GM21723 (cell line): ENCODE measurements around the gene DYDC2.
"Not testable (repeated sequence)": the region's sequence is repeated elsewhere in the genome, so short reads cannot be mapped to it uniquely, and the experiment has no call there.

Experiments used
- ATAC-seq: cut with Tn5 transposase; IDR thresholded peaks from one replicate; pipeline ENCODE4 v1.9.1; 2021; ENCODE audit warnings: mild to moderate bottlenecking, moderate library complexity; ENCODE audit not compliant: unreplicated experiment

The DYDC2 gene

GRCh38 chr10:80356563-80356988 is at the start of gene DYDC2, which contains the start of gene DYDC1:
DYDC2 (plus strand) TSS chr10:80356781; CDS start chr10:80362444, 5,663 bp downstream.
DYDC1 (minus strand) TSS chr10:80356755; CDS start chr10:80352601, 4,154 bp downstream.
- no peak for ATAC-seq

GRCh38 chr10:80313523-80313922 is 43.1 kb upstream of the DYDC2 start:
- no peak for ATAC-seq

GRCh38 chr10:80315391-80315790 is 41.2 kb upstream of the DYDC2 start:
- no peak for ATAC-seq

GRCh38 chr10:80318742-80319141 is 37.8 kb upstream of the DYDC2 start:
- ATAC-seq: no peak

DNA sequence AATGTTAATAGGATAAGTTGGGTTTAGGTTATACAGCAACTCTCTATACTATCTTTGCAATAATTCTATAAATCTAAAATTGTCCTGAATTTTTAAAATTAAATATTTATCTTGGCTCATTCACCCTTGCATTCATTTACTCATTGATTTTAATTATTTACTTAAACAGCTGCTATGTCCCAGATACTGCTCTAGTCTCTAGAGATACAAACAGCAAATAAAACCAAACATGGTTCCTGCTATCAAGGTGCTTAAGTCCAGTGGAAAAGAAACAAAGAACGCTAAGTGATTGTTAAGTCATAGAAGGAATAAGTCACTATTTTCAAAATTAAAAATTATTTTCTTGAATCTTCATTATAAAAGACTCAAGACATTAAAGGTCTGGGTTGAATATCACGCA is 37.3 kb upstream of the DYDC2 start:
- no peak for ATAC-seq

DNA sequence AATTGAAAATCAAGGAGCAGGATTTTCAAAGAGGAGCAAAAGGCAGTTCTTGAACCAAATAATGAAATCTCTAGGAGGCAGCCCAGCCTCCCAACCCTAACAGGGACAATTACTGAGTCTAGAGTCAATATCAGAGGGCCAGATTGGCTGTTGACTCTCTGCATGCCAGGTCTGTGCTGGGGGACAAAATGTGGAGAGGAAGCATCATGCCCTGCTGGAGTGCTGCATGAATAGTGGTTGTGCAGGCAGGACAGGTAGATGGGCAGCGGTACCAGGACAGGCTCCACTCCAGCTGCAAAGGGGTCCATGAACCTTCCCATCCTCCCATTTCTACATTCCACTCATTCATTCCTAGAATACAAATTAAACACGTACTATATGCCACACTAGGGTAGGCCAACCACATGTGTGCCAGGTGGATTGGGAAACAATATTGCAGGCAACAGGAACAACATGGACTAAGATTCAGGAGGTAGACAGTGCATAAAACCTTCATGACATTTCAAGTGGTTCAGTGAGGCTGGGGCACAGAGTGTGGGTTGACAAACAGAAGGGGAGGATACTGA is 36.8 kb upstream of the DYDC2 start:
- no peak for ATAC-seq

DNA sequence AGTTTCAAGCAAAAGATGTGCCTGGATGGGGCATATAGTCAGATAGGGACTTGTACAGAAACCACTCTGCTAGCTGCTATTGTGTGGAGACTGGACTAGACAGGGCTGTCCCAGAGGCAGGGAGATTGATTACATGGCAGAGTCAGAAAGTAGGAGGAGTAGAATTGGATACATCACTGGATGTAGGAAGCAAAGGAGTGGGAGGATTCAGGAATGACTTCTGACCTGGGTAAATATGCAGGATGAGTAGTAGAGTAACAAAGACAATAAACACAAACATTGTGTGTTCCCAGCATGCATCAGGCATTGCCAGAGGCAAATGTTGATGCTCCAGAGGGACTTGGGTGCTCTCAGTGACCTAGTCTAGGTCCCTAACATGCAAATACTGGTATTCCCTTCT is 36.2 kb upstream of the DYDC2 start:
- ATAC-seq: no peak

DNA sequence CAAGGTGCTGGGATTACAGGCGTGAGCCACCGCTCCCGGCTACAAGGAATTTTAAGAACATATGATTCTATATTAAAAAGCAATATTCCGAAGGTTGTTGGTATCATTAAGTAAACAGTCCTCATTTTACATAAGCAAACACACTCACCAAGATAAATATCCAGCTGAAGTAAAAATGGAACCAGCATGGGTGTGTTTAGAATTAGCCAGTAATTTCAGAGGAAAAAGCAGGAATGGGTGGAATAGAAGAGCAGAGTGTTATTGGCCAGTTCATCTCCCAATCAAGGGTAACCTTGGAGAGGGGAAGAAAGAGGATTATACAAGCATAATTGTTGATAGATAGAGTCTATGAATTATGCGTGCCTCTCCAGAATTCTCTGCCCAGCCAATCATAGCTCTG is 35.4 kb upstream of the DYDC2 start:
- no peak for ATAC-seq

GRCh38 chr10:80322158-80322557 is 34.4 kb upstream of the DYDC2 start:
- ATAC-seq: no peak

GRCh38 chr10:80322711-80323110 is 33.9 kb upstream of the DYDC2 start:
- no peak for ATAC-seq

- no peak for ATAC-seq
Measured at GRCh38 chr10:80323311-80323710, 33.3 kb upstream of the DYDC2 start.

DNA sequence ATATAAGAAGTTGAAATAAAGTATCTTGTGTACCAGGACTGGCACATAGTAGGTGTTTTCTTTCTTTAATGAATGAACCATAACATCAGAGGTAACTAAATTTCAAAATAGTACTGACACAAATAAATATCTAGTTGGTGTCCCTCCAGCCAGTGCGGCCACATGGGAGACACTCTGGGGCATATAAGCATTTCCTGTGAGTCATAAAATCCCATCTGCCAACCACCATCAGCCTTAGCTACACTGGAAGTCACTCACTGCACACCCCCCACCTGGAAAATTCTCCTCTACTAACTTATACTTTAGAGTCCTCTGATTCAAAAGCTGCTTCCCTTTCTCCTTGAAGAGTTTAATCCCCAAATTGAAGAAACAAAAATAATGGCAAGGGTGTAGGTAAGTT is 32.5 kb upstream of the DYDC2 start:
- ATAC-seq: no peak

GRCh38 chr10:80324891-80325364 is 31.7 kb upstream of the DYDC2 start:
- no peak for ATAC-seq

DNA sequence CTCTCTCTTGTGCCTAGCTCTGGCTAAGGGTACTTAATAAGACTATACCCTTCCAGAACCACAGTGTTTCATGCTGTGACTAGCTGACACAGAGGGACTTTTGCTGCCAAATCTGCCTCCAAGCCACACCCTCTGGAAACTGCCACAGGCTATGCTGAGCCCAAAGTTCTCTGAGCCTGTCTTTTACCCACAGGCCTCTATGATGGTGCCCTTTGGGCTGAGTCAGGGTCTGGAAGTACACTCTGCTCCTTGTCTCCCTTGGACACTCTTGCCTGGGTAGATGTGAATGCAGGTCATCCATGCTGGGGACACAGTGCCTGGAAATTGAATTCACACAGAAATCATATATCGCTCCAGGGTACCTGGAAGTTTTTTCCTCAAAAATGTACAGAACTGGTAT is 22.6 kb upstream of the DYDC2 start:
- ATAC-seq: no peak

DNA sequence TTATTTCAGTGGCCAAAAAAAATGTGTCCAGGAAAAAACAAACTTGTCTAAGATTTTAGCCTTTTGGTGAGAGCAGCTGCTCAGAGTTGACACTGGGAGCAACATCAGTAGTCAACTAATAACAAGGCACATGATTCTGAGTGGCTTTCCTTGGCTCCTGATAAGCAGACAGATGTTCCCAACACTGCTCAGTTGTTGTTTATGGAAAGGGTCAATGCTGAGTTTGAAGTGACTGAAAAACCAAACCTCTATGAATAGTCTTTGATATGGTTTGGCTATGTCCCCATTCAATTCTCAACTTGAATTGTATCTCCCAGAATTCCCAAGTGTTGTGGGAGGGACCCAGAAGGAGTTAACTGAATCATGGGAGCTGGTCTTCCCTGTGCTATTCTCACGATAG is 12.3 kb upstream of the DYDC2 start:
- no peak for ATAC-seq

- no peak for ATAC-seq
Measured at GRCh38 chr10:80344912-80345311, 11.7 kb upstream of the DYDC2 start.

- ATAC-seq: no peak
Measured at GRCh38 chr10:80350251-80350650, 6.3 kb upstream of the DYDC2 start.

GRCh38 chr10:80351220-80351619 is 5.4 kb upstream of the DYDC2 start:
- no peak for ATAC-seq

GRCh38 chr10:80356989-80357850 is 639 bp downstream of the DYDC2 start:
- ATAC-seq: no peak

GRCh38 chr10:80357851-80358125 is 1.2 kb downstream of the DYDC2 start:
- no peak for ATAC-seq

DNA sequence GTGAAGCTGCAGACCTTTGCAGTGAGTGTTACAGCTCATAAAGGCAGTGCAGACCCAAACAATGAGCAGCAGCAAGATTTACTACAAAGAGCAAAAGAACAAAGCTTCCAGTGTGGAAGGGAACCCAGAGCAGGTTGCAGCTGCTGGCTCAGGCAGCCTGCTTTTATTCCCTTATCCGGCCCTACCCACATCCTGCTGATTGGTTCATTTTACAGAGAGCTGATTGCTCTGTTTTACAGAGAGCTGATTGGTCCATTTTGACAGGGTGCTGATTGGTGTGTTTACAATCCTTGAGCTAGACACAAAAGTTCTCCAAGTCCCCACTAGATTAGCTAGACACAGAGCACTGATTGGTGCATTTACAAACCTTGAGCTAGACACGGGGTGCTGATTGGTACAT is 2.3 kb downstream of the DYDC2 start:
- ATAC-seq: not testable (repeated sequence)

DNA sequence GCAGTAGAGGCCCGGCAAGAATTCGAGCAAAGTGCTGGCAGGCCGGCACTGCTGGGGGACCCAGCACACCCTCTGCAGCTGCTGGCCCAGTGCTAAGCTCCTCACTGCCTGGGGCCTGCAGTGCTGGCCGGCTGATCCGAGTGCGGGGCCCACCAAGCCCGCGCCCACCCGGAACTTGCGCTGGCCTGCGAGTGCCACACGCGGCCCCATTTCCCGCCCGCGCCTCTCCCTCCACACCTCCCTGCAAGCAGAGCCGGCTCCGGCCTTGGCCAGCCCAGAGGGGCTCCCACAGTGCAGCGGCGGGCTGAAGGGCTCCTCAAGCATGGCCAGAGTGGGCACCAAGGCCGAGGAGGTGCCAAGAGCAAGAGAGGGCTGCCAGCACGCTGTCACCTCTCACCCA is 3.1 kb downstream of the DYDC2 start:
- ATAC-seq: no peak

GRCh38 chr10:80365510-80365909 is 8.9 kb downstream of the DYDC2 start:
- no peak for ATAC-seq
